ENCODE measurements around the gene ATP6AP1.
"Not testable (repeated sequence)": the region's sequence is repeated elsewhere in the genome, so short reads cannot be mapped to it uniquely, and the experiment has no call there.

The ATP6AP1 gene

GRCh38 chrX:154399527-154400368 lies 28.7 kb upstream of the ATP6AP1 start:
- no peak for DNase-seq (ENCODE audit: low read depth)

- DNase-seq (ENCODE audit: low read depth) = not testable (repeated sequence)
Observed at GRCh38 chrX:154400369-154400817, 28.1 kb upstream of the ATP6AP1 start.

GRCh38 chrX:154401045-154401799 lies 27.3 kb upstream of the ATP6AP1 start:
- no peak for DNase-seq (ENCODE audit: low read depth)

GRCh38 chrX:154401918-154402621 lies 26.4 kb upstream of the ATP6AP1 start:
- no peak for DNase-seq (ENCODE audit: low read depth)

- DNase-seq (ENCODE audit: low read depth) = no peak
Observed at GRCh38 chrX:154402622-154403127, 25.8 kb upstream of the ATP6AP1 start.

- DNase-seq (ENCODE audit: low read depth) = no peak
Observed at GRCh38 chrX:154403192-154403591, 25.3 kb upstream of the ATP6AP1 start.

- DNase-seq (ENCODE audit: low read depth) = no peak
Observed at GRCh38 chrX:154403858-154404257, 24.6 kb upstream of the ATP6AP1 start.

- DNase-seq (ENCODE audit: low read depth) = no peak
Observed at GRCh38 chrX:154404625-154405192, 23.8 kb upstream of the ATP6AP1 start.

GRCh38 chrX:154408659-154409221 lies 19.7 kb upstream of the ATP6AP1 start:
- no peak for DNase-seq (ENCODE audit: low read depth)

GRCh38 chrX:154409222-154409871 lies 19.1 kb upstream of the ATP6AP1 start, which contains the start of gene DNASE1L1:
Gene DNASE1L1 (minus strand): TSS chrX:154409254. CDS start chrX:154405568, 3,686 bp downstream.
- peak; percentile 88 for DNase-seq (ENCODE audit: low read depth)

GRCh38 chrX:154411981-154412340 lies 16.5 kb upstream of the ATP6AP1 start:
- peak; percentile 53 for DNase-seq (ENCODE audit: low read depth)

- DNase-seq (ENCODE audit: low read depth) = no peak
Observed at GRCh38 chrX:154412468-154412867, 16.0 kb upstream of the ATP6AP1 start.

- no peak for DNase-seq (ENCODE audit: low read depth)
Observed at GRCh38 chrX:154413142-154413541, 15.3 kb upstream of the ATP6AP1 start.

GRCh38 chrX:154417157-154417556 lies 11.3 kb upstream of the ATP6AP1 start:
- no peak for DNase-seq (ENCODE audit: low read depth)

- DNase-seq (ENCODE audit: low read depth) = no peak
Observed at GRCh38 chrX:154419189-154419588, 9.3 kb upstream of the ATP6AP1 start.

- no peak for DNase-seq (ENCODE audit: low read depth)
Observed at GRCh38 chrX:154419688-154420401, 8.6 kb upstream of the ATP6AP1 start.

GRCh38 chrX:154420402-154420756 lies 8.1 kb upstream of the ATP6AP1 start:
- no peak for DNase-seq (ENCODE audit: low read depth)

GRCh38 chrX:154426916-154427770 lies 1.3 kb upstream of the ATP6AP1 start:
- no peak for DNase-seq (ENCODE audit: low read depth)

- no peak for DNase-seq (ENCODE audit: low read depth)
Observed at GRCh38 chrX:154429711-154430110, 1.2 kb downstream of the ATP6AP1 start.

Data from amniotic epithelial cell (primary cell).